ENCODE results near the gene PTPRA.

PTPRA gene

DNA sequence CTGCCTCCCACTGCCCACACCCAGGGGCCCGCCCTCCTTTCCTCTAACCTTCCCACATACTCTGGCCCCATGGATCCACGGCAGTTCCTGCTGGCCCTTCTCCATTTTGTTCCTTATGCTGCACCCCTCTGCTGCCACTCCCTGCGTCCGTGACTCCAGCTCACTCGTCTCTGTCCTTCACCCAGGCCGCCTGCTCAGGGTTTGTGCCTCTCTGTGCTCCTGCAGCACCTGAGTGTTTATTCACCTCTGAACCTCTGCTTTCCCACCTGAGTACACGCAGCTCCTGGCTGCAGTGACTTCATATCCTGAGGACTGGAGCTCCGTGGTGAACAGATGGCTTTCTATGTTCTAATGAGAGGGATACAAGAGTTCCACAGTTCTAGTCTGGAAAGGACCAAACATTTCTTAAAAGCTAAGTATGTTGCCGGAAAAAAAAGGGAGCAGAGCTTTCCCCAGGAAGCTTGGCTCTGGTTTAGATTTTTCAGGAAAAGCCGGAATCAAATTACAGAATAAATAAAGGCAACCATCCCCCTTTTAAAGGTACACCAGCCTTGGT, 168.7 kb downstream of the PTPRA start:
- TF ChIP-seq, protein P1, sequence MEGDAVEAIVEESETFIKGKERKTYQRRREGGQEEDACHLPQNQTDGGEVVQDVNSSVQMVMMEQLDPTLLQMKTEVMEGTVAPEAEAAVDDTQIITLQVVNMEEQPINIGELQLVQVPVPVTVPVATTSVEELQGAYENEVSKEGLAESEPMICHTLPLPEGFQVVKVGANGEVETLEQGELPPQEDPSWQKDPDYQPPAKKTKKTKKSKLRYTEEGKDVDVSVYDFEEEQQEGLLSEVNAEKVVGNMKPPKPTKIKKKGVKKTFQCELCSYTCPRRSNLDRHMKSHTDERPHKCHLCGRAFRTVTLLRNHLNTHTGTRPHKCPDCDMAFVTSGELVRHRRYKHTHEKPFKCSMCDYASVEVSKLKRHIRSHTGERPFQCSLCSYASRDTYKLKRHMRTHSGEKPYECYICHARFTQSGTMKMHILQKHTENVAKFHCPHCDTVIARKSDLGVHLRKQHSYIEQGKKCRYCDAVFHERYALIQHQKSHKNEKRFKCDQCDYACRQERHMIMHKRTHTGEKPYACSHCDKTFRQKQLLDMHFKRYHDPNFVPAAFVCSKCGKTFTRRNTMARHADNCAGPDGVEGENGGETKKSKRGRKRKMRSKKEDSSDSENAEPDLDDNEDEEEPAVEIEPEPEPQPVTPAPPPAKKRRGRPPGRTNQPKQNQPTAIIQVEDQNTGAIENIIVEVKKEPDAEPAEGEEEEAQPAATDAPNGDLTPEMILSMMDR (IDR thresholded peaks at IDR 0.05): no peak
- DNase-seq (ENCODE audit: low spot score): no peak
- Histone ChIP-seq H3K4me3 (no peak overlapping the region), H3K27ac (peak overlapping the region; percentile 65 to 94)

DNA sequence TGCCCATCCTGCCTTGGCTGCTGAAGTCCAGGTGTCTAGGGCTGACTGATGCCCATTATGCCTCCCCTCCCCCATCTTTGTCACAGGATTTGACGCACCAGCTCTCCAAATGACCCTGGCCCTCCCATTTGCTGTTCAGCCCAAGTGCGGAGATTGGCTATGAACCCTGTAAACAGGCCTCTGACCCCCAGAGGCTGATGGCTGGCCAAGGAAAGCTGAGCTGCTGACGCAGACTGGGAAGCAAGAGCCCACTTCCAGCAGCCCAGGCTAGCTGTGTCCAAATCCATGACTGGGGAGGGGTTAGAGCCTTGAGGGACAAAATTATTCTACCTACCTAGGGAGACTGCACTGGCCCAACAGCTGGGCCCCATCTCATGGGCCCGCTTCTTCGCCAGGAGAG, 169.3 kb downstream of the PTPRA start:
- TF ChIP-seq, protein P1 (IDR thresholded peaks at IDR 0.05): no peak
- Histone ChIP-seq H3K27ac (peak overlapping the region; percentile 65 to 94), H3K4me3 (peak overlapping the region; percentile 9)
- DNase-seq (ENCODE audit: low spot score): no peak

DNA sequence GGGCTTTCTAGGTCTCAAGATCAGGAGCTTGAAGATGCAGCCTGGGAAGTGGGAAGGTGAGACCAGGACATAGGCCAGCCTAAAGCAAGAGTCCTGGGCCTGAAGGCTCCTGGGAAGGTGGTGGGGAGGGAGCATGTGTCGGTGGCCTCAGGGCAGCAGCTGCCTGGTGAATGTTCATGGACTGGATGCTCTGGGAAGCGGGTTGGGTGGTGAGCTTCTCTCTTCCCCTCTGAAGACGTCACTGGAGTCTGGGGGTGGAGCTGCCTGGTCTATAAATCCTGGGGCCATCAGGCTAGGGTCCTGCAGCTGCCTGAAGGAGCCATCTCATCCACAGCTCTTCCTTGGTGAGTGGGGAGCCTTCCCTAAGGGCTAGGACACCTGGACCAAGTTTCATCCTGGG, 170.0 kb downstream of the PTPRA start, which contains the start of gene GNRH2:
GNRH2 (plus strand) TSS at position 301 of the 400 bp plus-strand sequence. CDS start 793 bp downstream, outside the sequence.
- TF ChIP-seq, protein P1 (IDR thresholded peaks at IDR 0.05): no peak
- DNase-seq (ENCODE audit: low spot score): no peak
- Histone ChIP-seq H3K4me3 (peak within 1 kb of the TSS; percentile 9), H3K27ac (peak within 1 kb of the TSS; percentile 65 to 94)

- Histone ChIP-seq H3K27ac (peak overlapping the region in 1 of 2 donors; percentile 94), H3K4me3 (no peak overlapping the region)
- DNase-seq (ENCODE audit: low spot score): no peak
- TF ChIP-seq, protein P1 (IDR thresholded peaks at IDR 0.05): no peak
Observed at GRCh38 chr20:3044336-3044965, 171.2 kb downstream of the PTPRA start.

GRCh38 chr20:3045042-3045815, 171.9 kb downstream of the PTPRA start:
- TF ChIP-seq, protein P1 (IDR thresholded peaks at IDR 0.05): no peak
- Histone ChIP-seq H3K4me3 (peak overlapping the region; percentile 95), H3K27ac (peak overlapping the region; percentile 94 to 95)
- peak; percentile 92 for DNase-seq (ENCODE audit: low spot score)

DNA sequence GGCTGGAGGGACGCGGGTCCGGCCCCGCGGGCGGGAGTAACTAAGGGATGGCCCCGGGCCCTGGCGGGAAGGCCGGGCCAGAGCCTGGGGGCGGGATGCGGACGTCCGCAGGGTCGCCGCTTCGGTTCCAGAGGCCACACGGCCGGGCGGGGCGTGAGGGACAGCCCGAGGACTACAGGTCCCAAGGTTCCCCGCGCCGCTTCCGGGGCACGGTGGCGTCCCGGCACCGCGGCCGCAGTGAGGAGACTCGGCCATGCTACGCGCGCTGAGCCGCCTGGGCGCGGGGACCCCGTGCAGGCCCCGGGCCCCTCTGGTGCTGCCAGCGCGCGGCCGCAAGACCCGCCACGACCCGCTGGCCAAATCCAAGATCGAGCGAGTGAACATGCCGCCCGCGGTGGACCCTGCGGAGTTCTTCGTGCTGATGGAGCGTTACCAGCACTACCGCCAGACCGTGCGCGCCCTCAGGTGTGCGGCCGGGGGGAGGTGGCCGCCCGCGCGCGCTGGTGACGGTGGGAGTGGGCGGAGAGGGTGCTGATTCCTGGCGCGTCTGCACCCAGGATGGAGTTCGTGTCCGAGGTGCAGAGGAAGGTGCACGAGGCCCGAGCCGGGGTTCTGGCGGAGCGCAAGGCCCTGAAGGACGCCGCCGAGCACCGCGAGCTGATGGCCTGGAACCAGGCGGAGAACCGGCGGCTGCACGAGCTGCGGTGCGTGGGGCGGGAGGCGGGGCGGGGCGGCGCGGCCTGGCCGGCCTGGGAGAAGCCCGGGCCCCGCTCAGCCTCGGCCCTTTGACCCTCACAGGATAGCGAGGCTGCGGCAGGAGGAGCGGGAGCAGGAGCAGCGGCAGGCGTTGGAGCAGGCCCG, 172.8 kb downstream of the PTPRA start, which contains the start of gene MRPS26:
MRPS26 (plus strand) TSS at position 237 of the 861 bp plus-strand sequence; CDS start at position 254, 17 bp downstream.
- DNase-seq (ENCODE audit: low spot score): peak; percentile 92
- H3K4me3 ChIP-seq: peak within 1 kb of the TSS; percentile 95
- TF ChIP-seq, protein P1 (IDR thresholded peaks at IDR 0.05): no peak
- H3K27ac ChIP-seq: peak within 1 kb of the TSS; percentile 94 to 95

All from coronary artery (tissue), 2 donors.